Stimulated activated naive CD8-positive, alpha-beta T cell treated with anti-CD3 and anti-CD28 coated beads, Interleukin-15, Interleukin-2, amounts not matched to agents 100 ng/mL and 50 ng/mL, for 24 hours (primary cell): ENCODE measurements around the gene ZBED4.
"Not testable (repeated sequence)": the region's sequence is repeated elsewhere in the genome, so short reads cannot be mapped to it uniquely, and the experiment has no call there.

ENCODE experiments used
- H3K27ac Mint-ChIP-seq: one replicate; pipeline ENCODE4 v1.8.0; 2021; ENCODE audit warnings: mild to moderate bottlenecking, mixed read lengths
- H3K27me3 Mint-ChIP-seq: one replicate; pipeline ENCODE4 v1.8.0; 2021; ENCODE audit warnings: mixed read lengths
- H3K36me3 Mint-ChIP-seq: one replicate; pipeline ENCODE4 v1.8.0; 2021; ENCODE audit warnings: low read depth, mixed read lengths
- H3K4me1 Mint-ChIP-seq: one replicate; pipeline ENCODE4 v1.8.0; 2021; ENCODE audit warnings: low read depth, mixed read lengths
- H3K4me3 Mint-ChIP-seq: one replicate; pipeline ENCODE4 v1.8.0; 2021; ENCODE audit warnings: mild to moderate bottlenecking, mixed read lengths
- H3K9me3 Mint-ChIP-seq: one replicate; pipeline ENCODE4 v1.8.0; 2021; ENCODE audit warnings: mixed read lengths

ZBED4 gene

DNA sequence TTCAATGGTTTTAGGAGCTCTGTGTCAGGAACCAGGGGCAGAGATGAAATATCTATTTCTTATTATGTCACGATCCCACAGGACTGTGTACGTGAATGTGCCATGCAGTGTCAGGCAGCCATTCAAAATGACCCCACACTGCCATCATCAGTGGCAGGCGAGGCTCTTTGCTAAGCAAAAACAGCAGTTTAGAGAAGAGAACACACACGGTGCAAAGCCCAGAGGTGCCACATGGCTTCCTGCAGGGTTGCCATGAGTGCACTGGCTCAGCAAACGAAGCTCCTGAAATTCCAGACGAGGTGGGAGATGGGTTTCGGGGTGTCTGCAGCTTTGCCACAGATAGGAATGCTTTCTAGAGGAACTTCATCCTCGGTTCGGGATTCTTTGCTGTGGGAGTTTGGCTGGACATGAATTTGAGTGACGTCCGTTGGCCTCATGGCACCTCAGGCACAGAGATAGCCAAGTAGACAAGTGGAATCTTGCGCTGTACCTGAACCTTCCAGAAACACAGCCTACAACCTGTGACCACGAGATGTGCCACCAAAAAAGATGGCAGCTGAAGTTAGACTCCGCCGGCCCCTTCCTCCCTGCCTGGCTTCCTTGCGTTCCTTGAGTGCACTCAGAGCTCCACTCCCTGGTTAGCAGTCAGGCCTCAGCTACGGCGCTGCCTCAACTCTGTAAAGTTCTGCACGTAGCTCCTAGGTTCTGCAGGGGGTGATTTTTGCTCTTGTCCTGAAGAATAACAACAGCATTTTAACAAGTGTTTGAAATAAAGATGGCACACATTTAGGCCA is 7.8 kb upstream of the ZBED4 start:
- Mint-ChIP-seq H3K9me3 (no peaks in the 10 kb centered on the region), H3K4me3 (no peak overlapping the region), H3K27me3 (peaks cover 24% of the 10 kb centered on the region), H3K27ac (no peak overlapping the region), H3K4me1 (peaks cover 4% of the 10 kb centered on the region), H3K36me3 (no peaks in the 10 kb centered on the region)

DNA sequence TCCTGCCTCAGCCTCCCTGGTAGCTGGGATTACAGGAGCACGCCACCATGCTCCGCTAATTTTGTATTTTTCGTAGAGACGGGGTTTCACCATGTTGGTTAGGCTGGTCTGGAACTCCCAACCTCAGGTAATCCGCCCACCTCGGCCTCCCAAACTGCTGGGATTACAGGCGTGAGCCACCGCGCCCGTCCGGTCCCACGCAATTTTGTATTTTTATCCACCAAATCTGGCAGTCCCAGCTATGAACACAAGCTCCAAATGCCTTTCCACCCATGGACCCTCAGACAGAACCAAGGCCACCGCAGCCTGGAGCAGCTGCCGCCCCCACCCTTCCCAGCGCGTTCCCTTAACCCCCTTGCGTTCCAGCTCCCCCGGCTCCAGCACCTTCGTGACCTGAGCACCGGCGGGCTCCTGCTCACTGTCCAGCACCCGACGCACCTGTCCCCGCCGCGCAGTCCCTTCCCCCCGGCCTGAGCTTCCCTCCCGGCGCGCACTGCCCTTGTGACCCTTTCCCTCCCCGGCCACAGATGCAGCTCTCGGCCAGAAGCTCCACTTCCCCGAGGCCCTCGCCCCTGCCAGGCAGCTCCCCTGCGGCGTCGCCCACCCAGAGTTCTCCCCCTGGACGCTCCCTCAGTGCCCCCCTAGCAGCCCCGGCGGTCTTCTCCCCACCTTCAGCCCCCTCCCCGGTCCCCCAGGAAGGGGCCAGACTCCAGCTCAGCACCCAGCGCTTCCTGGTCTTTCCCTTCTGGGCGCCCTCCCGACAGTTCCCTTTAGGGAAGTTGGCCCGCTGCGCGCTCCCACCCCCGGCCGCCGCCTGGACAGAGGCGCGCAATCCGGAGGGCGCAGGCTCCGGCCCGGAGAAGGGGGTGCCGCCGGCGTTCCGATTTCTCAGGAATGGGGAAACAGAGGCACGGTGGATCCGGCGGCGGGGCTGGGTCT is 5.6 kb upstream of the ZBED4 start:
- no peaks in the 10 kb centered on the region for H3K9me3 Mint-ChIP-seq
- H3K4me3 Mint-ChIP-seq: peak overlapping the region; percentile 39
- H3K4me1 Mint-ChIP-seq: peaks cover 8% of the 10 kb centered on the region
- no peaks in the 10 kb centered on the region for H3K36me3 Mint-ChIP-seq
- peaks cover 31% of the 10 kb centered on the region for H3K27me3 Mint-ChIP-seq
- no peak overlapping the region for H3K27ac Mint-ChIP-seq

DNA sequence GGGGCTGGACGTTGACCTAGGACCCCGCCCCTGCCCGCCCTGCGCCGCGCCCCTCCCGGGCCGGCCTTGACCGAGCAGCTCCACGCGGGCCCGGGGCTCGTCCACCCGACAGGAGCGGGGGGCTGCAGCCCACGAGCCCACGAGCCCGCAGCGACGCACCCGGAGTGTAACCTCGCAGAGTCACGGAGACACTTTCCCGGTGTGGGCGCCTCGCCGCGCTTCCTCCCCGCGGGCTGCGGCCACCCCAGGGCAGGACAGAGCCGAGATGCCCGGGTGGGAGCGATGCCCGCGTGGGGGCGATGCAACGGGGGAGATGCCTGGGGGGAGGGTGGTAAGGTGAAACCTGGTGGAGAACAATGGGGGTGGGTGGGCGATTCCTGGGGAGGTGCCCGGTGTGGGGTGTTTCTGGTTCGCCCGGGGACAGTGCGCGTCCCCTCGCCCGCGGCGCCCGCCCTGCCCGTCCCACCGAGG is 4.9 kb upstream of the ZBED4 start:
- Mint-ChIP-seq H3K27me3 (peaks cover 31% of the 10 kb centered on the region), H3K36me3 (no peaks in the 10 kb centered on the region), H3K9me3 (no peaks in the 10 kb centered on the region), H3K4me1 (peaks cover 8% of the 10 kb centered on the region), H3K27ac (no peak overlapping the region), H3K4me3 (no peak overlapping the region)

- no peaks in the 10 kb centered on the region for H3K9me3 Mint-ChIP-seq
- H3K36me3 Mint-ChIP-seq: no peaks in the 10 kb centered on the region
- peak overlapping the region; percentile 43 for H3K4me3 Mint-ChIP-seq
- H3K4me1 Mint-ChIP-seq: peaks cover 8% of the 10 kb centered on the region
- no peak overlapping the region for H3K27ac Mint-ChIP-seq
- peaks cover 31% of the 10 kb centered on the region for H3K27me3 Mint-ChIP-seq
Observed at GRCh38 chr22:49849161-49850020, 4.3 kb upstream of the ZBED4 start.

- H3K27me3 Mint-ChIP-seq: peaks cover 31% of the 10 kb centered on the region
- no peak overlapping the region for H3K27ac Mint-ChIP-seq
- peaks cover 17% of the 10 kb centered on the region for H3K4me1 Mint-ChIP-seq
- H3K4me3 Mint-ChIP-seq: peak overlapping the region; percentile 43
- H3K9me3 Mint-ChIP-seq: no peaks in the 10 kb centered on the region
- no peaks in the 10 kb centered on the region for H3K36me3 Mint-ChIP-seq
Observed at GRCh38 chr22:49850021-49850911, 3.4 kb upstream of the ZBED4 start.

DNA sequence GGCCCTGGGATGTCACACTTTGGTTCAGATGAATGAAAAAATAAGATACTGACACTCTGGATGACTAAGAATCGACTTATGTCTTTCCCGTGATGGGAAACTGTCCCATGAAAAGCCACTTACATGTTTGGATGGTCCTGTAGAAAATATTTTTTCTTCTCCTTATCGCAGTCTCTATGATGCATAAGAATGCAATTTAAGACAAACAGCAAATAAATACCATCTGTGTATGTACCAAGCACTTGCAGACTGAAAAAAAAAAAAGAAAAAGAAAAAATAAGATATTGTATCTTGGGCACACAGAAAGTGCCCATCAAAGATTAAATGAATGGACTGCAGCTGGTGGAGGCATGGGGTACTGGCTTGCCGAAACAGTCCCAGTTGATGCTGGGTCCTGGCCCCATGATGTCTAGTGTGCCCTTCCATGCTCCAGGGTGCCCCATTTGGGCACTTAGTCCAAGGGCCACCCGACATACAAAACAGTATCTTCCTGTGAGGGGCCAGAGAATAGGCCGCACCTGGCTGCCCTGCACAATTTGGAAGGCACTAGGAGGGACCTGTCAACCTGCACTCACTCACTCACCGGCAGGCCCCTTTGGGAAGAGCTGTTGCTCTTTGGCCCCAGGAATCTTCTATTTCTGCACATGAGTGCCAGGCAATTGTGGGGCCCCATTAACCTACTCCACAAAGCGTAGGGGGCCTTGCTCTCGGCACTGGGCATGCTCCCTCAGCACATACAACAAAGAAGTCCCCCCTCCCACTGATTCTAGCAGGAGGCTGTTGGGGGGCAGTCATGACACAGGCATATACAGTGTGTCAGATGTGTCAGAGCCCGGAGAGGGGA is 2.5 kb upstream of the ZBED4 start:
- peaks cover 26% of the 10 kb centered on the region for H3K4me1 Mint-ChIP-seq
- peaks cover 7% of the 10 kb centered on the region for H3K36me3 Mint-ChIP-seq
- H3K4me3 Mint-ChIP-seq: peak overlapping the region; percentile 5
- no peaks in the 10 kb centered on the region for H3K9me3 Mint-ChIP-seq
- peaks cover 24% of the 10 kb centered on the region for H3K27me3 Mint-ChIP-seq
- H3K27ac Mint-ChIP-seq: no peak overlapping the region

GRCh38 chr22:49852568-49852897 is 1.1 kb upstream of the ZBED4 start:
- H3K27ac Mint-ChIP-seq: peak overlapping the region; percentile 63
- H3K36me3 Mint-ChIP-seq, H3K9me3 Mint-ChIP-seq: not testable (repeated sequence)
- H3K4me3 Mint-ChIP-seq: peak overlapping the region; percentile 66
- H3K27me3 Mint-ChIP-seq: peaks cover 19% of the 10 kb centered on the region
- peaks cover 31% of the 10 kb centered on the region for H3K4me1 Mint-ChIP-seq

- Mint-ChIP-seq H3K36me3 (peaks cover 16% of the 10 kb centered on the region), H3K27ac (peak overlapping the region; percentile 91), H3K27me3 (peaks cover 12% of the 10 kb centered on the region), H3K4me1 (peaks cover 38% of the 10 kb centered on the region), H3K9me3 (no peaks in the 10 kb centered on the region), H3K4me3 (peak overlapping the region; percentile 97)
Observed at GRCh38 chr22:49853981-49854831, 562 bp downstream of the ZBED4 start.

DNA sequence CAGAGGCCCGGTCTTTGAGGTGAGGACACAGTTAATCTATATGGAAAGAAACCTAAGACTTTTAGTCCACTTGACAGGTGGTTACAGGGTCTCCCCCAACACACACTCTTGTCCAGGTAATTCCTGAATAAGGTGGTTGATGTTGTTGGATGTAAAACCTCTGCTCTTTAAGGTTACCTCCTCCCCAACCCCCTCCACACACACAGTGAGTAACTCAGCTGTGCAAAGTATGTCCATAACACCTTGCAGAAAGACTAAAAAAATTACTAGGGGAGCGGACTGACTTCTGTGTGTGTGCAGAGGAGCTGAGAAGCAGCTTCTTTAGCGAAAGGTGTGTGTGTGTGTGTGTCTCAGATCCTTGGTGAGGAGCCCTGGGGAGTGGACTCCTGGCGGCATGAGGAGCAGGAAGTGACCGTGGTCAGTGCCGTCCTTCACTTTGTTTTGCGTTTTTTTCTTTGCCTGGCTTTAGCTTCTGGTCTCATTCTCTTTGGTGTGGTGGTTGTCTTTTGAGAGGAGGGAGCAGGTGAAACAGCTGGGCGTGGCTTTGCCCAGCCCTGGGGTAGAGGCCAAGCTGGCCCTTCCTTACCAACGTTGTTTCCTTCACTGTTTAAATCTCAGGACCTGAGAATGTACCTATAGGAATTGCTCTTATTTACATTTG is 1.7 kb downstream of the ZBED4 start:
- Mint-ChIP-seq H3K27me3 (peaks cover 12% of the 10 kb centered on the region), H3K9me3 (no peaks in the 10 kb centered on the region), H3K4me1 (peaks cover 41% of the 10 kb centered on the region), H3K36me3 (peaks cover 16% of the 10 kb centered on the region), H3K27ac (peak overlapping the region; percentile 76), H3K4me3 (peak overlapping the region; percentile 97)

- Mint-ChIP-seq H3K27me3 (peaks cover 4% of the 10 kb centered on the region), H3K27ac (no peak overlapping the region), H3K9me3 (no peaks in the 10 kb centered on the region), H3K4me3 (no peak overlapping the region), H3K36me3 (peaks cover 16% of the 10 kb centered on the region), H3K4me1 (peaks cover 47% of the 10 kb centered on the region)
Observed at GRCh38 chr22:49856343-49856742, 2.7 kb downstream of the ZBED4 start.

DNA sequence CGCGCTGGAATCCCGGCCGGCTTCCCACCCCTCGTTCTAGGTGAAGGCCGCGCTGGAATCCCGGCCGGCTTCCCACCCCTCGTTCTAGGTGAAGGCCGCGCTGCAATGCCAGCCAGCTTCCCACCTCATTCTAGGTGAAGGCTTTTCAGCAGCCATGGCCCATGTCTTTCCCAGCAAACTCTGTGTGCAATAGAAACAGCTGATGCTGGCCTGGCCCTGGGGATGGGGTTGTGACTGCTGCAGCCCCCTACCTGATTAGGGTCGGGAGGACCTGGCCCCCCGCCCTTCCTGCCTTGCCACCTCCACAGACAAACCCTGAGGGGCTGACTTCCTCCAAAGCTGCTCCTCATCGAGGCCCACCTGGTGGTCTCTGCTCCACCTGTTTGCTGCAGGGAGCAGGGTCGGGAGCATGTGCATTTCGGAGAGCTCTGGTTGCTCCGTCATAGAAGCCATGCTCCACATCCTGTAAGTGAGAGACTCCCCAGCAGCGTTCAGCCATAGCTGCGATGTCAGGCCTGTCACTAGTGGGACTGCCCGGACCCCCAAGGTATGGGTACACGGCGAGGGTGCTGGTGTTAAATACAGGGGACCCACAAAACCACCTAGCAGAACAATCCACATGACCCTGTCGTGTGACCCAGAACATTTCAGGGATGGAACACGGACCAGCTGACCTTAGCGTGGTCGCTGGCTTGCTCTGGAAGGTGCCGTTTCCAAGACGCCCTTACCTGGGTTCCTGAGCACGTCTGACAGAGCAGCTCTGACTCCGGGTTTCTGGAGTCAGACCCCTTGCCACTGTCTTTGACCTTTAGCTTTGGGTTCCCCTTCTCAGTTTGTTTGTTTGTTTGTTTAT is 3.3 kb downstream of the ZBED4 start:
- no peaks in the 10 kb centered on the region for H3K27me3 Mint-ChIP-seq
- peaks cover 16% of the 10 kb centered on the region for H3K36me3 Mint-ChIP-seq
- no peak overlapping the region for H3K4me3 Mint-ChIP-seq
- peaks cover 49% of the 10 kb centered on the region for H3K4me1 Mint-ChIP-seq
- H3K27ac Mint-ChIP-seq: no peak overlapping the region
- no peaks in the 10 kb centered on the region for H3K9me3 Mint-ChIP-seq
